GM12891 (cell line): ENCODE data around the gene FKBP1C.

Experiments
- DNase-seq: peaks from one replicate; pipeline ENCODE4 v3.0.0; 2011; ENCODE audit warnings: low spot score; ENCODE audit not compliant: insufficient read length
- FAIRE-seq: peaks from 2 replicates; lab custom pipeline; 2011; peaks lifted over from hg19 to GRCh38; lab: Jason Lieb, UNC
- POU2F2 ChIP-seq: IDR thresholded peaks from 2 replicates; pipeline ENCODE4 v1.6.1; 2011; ENCODE audit warnings: low read depth, mild to moderate bottlenecking, control low read depth, low read length, moderate library complexity
- SPI1 ChIP-seq: IDR thresholded peaks from 2 replicates; pipeline ENCODE4 v1.6.1; 2011; ENCODE audit warnings: low read depth, low read length, control low read depth

The FKBP1C gene

DNA sequence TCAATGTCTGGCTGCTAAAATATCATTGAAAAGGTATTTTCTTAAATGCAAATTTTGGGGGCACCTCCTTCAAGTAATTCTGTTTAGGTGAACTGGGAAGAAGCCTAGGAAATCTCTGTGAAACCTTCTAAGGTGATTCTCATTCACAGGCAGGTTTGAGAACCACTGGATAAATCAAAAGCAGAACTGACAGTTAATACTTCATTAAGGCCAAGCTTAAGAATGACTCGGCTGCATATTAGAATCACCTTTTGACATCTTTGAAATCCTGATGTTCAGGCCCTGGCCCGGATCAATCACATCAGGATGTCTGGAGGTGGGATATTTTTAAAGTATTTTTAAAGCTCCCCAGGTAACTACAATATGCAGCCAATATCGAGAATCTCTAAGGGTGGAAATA is 50.6 kb downstream of the FKBP1C start:
- DNase-seq, result peak; percentile 7
- FAIRE-seq, result no peak

More for the DNA sequence above, 50.6 kb downstream of the FKBP1C start:
- TF ChIP-seq SPI1 (peak; percentile 91), POU2F2 (no peak)
